ENCODE measurements around the gene ATP6V0B. TPM values are rescaled to one million over a fixed set of nuclear protein-coding genes. Genes with fewer than 3 reads are reported as not detected.

ATP6V0B gene
- total and polyA plus RNA-seq, 2 of the 13 experiments (the other 11 are each of a cell fraction or from before 2014, with no cell fraction given), result 157 to 161 TPM

DNA sequence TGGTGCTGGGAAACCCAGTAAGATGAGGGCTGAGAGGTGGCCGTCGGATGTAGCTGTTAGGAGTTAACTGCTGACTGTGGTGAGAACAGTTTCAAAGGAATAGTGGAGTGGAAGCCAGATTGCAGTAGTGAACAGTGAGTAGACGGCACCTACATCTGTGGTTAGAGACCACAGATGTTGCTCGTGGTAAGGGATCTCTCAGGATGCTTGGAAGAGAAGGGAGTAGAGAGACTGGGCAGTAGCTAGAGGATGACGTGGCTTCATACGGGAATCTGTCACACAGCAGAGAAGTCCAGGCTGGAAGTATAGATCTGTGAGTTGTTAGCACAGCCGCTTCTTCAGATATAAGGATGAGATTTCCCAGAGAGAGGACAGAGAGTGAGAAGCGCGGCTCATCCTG is 48.9 kb upstream of the ATP6V0B start (continued):
- TF ChIP-seq NFE2L1 (CRISPR knock-in tag; IDR thresholded peaks at IDR 0.05; ENCODE audit: borderline replicate concordance), result no peak
- TF ChIP-seq FOXC1 (CRISPR knock-in tag; IDR thresholded peaks at IDR 0.05; ENCODE audit: borderline replicate concordance), result no peak
- no peak for TF ChIP-seq ZNF761 (CRISPR knock-in tag; conservative IDR thresholded peaks at IDR 0.05)
- TF ChIP-seq NR1H2 (CRISPR knock-in tag; IDR thresholded peaks at IDR 0.05; ENCODE audit: borderline replicate concordance, low read depth), result no peak
- no peak for TF ChIP-seq REXO4 (CRISPR knock-in tag; IDR thresholded peaks at IDR 0.05; ENCODE audit: borderline replicate concordance)
- no peak for TF ChIP-seq NAIF1 (CRISPR knock-in tag; IDR thresholded peaks at IDR 0.05; ENCODE audit: borderline replicate concordance)
- no peak for TF ChIP-seq SP140L (CRISPR knock-in tag; IDR thresholded peaks at IDR 0.05; ENCODE audit: borderline replicate concordance)
- no peak for TF ChIP-seq TEAD2 (CRISPR knock-in tag; IDR thresholded peaks at IDR 0.05)
- TF ChIP-seq, protein P1, sequence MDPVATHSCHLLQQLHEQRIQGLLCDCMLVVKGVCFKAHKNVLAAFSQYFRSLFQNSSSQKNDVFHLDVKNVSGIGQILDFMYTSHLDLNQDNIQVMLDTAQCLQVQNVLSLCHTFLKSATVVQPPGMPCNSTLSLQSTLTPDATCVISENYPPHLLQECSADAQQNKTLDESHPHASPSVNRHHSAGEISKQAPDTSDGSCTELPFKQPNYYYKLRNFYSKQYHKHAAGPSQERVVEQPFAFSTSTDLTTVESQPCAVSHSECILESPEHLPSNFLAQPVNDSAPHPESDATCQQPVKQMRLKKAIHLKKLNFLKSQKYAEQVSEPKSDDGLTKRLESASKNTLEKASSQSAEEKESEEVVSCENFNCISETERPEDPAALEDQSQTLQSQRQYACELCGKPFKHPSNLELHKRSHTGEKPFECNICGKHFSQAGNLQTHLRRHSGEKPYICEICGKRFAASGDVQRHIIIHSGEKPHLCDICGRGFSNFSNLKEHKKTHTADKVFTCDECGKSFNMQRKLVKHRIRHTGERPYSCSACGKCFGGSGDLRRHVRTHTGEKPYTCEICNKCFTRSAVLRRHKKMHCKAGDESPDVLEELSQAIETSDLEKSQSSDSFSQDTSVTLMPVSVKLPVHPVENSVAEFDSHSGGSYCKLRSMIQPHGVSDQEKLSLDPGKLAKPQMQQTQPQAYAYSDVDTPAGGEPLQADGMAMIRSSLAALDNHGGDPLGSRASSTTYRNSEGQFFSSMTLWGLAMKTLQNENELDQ (CRISPR knock-in tag; IDR thresholded peaks at IDR 0.05; ENCODE audit: borderline replicate concordance), result no peak
- no peak for TF ChIP-seq ZNF136 (CRISPR knock-in tag; IDR thresholded peaks at IDR 0.05; ENCODE audit: low read depth)
- no peak for TF ChIP-seq GATAD1 (CRISPR knock-in tag; IDR thresholded peaks at IDR 0.05)
- no peak for TF ChIP-seq RARG (CRISPR knock-in tag; IDR thresholded peaks at IDR 0.05; ENCODE audit: low read depth)

Measured in HepG2 (cell line).